Body of pancreas (tissue), 4 donors: Measurements from ENCODE around the gene ABCA10.

Source experiments
- POLR2A ChIP-seq, 3 donors: fragments of 450-650 bp; IDR thresholded peaks; one replicate each; pipeline ENCODE4 v1.6.1; 2016; ENCODE audit warnings: antibody characterized with exemption in 3 of 3, mild to moderate bottlenecking in 2 of 3
- TF ChIP-seq, protein P1 (sequence below), 7 experiments: fragments of 450-650 bp in 4 of 7; fragments of 200-600 bp in 3 of 7; sonication (generic) in 3 of 7; IDR thresholded peaks; one replicate each; pipeline ENCODE4 v1.5.1; 2016 to 2019; ENCODE audit warnings: antibody characterized with exemption in 7 of 7

- TF ChIP-seq, protein P1, sequence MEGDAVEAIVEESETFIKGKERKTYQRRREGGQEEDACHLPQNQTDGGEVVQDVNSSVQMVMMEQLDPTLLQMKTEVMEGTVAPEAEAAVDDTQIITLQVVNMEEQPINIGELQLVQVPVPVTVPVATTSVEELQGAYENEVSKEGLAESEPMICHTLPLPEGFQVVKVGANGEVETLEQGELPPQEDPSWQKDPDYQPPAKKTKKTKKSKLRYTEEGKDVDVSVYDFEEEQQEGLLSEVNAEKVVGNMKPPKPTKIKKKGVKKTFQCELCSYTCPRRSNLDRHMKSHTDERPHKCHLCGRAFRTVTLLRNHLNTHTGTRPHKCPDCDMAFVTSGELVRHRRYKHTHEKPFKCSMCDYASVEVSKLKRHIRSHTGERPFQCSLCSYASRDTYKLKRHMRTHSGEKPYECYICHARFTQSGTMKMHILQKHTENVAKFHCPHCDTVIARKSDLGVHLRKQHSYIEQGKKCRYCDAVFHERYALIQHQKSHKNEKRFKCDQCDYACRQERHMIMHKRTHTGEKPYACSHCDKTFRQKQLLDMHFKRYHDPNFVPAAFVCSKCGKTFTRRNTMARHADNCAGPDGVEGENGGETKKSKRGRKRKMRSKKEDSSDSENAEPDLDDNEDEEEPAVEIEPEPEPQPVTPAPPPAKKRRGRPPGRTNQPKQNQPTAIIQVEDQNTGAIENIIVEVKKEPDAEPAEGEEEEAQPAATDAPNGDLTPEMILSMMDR (IDR thresholded peaks at IDR 0.05): no peak
- TF ChIP-seq POLR2A (IDR thresholded peaks at IDR 0.05): no peak
Observed at GRCh38 chr17:69208640-69209039, 20.0 kb downstream of the ABCA10 start.
